Panc1 (cell line): ENCODE results near the gene KCNT1.

Experiments used
- CTCF ChIP-seq: fragments of 450-650 bp; IDR thresholded peaks from 2 replicates; pipeline ENCODE4 v1.5.1; 2017; ENCODE audit warnings: mild to moderate bottlenecking
- POLR2AphosphoS5 ChIP-seq: IDR thresholded peaks from 2 replicates; pipeline ENCODE4 v1.6.1; 2012; ENCODE audit warnings: mild to moderate bottlenecking, low read depth, low read length, moderate library complexity
- REST ChIP-seq, 2 experiments: IDR thresholded peaks; 2 replicates each; pipeline ENCODE4 v1.6.1; 2011 to 2012; ENCODE audit warnings: low read depth in 2 of 2, control low read depth in 1 of 2, low read length in 1 of 2, mild to moderate bottlenecking in 1 of 2, moderate library complexity in 1 of 2; ENCODE audit not compliant: insufficient read depth in 1 of 2
- SIN3A ChIP-seq: IDR thresholded peaks from 2 replicates; pipeline ENCODE4 v1.6.1; 2012; ENCODE audit warnings: low read depth, mild to moderate bottlenecking, low read length, moderate library complexity, borderline replicate concordance; ENCODE audit not compliant: insufficient read depth
- TCF7L2 ChIP-seq: IDR thresholded peaks from 2 replicates; pipeline ENCODE4 v1.6.1; 2011; ENCODE audit warnings: mild to moderate bottlenecking, low read depth, low read length, inconsistent platforms

- TF ChIP-seq CTCF: no peak
- TF ChIP-seq REST (IDR thresholded peaks at IDR 0.05; ENCODE audit: insufficient read depth in 1 of 2, low read depth in 2 of 2, low read length in 1 of 2): no peak
- no peak for TF ChIP-seq TCF7L2
- no peak for TF ChIP-seq POLR2AphosphoS5
- no peak for TF ChIP-seq SIN3A
Observed at GRCh38 chr9:135827301-135827700, 125.3 kb downstream of the KCNT1 start.
